Suprapubic skin (tissue), 4 donors: ENCODE results near the gene SEC24D. TPM values are rescaled to one million over a fixed set of nuclear protein-coding genes. Genes with fewer than 3 reads are reported as not detected.

ENCODE experiments used
- DNase-seq, 2 donors: peaks; one replicate each; pipeline ENCODE4 v3.0.0-alpha.2; 2019; ENCODE audit warnings: low spot score in 2 of 2
- H3K27ac ChIP-seq: fragments of 200-600 bp; sonication (generic); one replicate; pipeline ENCODE4 v1.5.1; 2019
- H3K27me3 ChIP-seq: fragments of 200-600 bp; sonication (generic); one replicate; pipeline ENCODE4 v1.5.1; 2019
- H3K36me3 ChIP-seq: fragments of 200-600 bp; sonication (generic); one replicate; pipeline ENCODE4 v1.5.1; 2019
- H3K4me1 ChIP-seq: fragments of 200-600 bp; sonication (generic); one replicate; pipeline ENCODE4 v1.5.1; 2019
- H3K4me3 ChIP-seq: fragments of 200-600 bp; sonication (generic); one replicate; pipeline ENCODE4 v1.5.1; 2019; ENCODE audit warnings: mild to moderate bottlenecking
- H3K9me3 ChIP-seq: fragments of 200-600 bp; sonication (generic); one replicate; pipeline ENCODE4 v1.5.1; 2019
- EP300 ChIP-seq: sonication (generic); formaldehyde crosslinking; IDR thresholded peaks from one replicate; pipeline ENCODE4 v1.6.1; 2017; ENCODE audit warnings: antibody characterized with exemption
- POLR2A ChIP-seq, 2 donors: fragments of 450-650 bp; IDR thresholded peaks; one replicate each; pipeline ENCODE4 v1.6.1; 2017; ENCODE audit warnings: antibody characterized with exemption in 2 of 2, mild to moderate bottlenecking in 2 of 2, moderate library complexity in 2 of 2
- POLR2AphosphoS5 ChIP-seq, 3 donors: sonication (generic); formaldehyde crosslinking; IDR thresholded peaks; one replicate each; pipeline ENCODE4 v1.6.1; 2017; ENCODE audit warnings: antibody characterized with exemption in 3 of 3
- WGBS: methylation state at CpG from one replicate; pipeline ENCODE4 v1.1.5; 2018; 5-methylcytosine and 5-hydroxymethylcytosine counted together
- total RNA-seq, 4 donors: library from RNA; depleted of rRNA; stranded (reverse); fragments of >200 nt; gene quantifications; one replicate each; pipeline ENCODE4 v1.1.0, GENCODE V29; 2016
- TF ChIP-seq, protein P1 (sequence below), 2 donors: fragments of 200-600 bp in 1 of 2; fragments of 450-650 bp in 1 of 2; sonication (generic) in 1 of 2; IDR thresholded peaks; one replicate each; pipeline ENCODE4 v1.5.1; 2016 to 2019; ENCODE audit warnings: antibody characterized with exemption in 2 of 2, mild to moderate bottlenecking in 1 of 2, moderate library complexity in 1 of 2

SEC24D gene
- total RNA-seq, 4 donors from 2014 or later = 16.7 to 18.1 (median 18.0) TPM

GRCh38 chr4:118729287-118730286 is 106.3 kb downstream of the SEC24D start:
- Histone ChIP-seq H3K9me3 (no peaks in the 10 kb centered on the region), H3K27ac (no peak overlapping the region), H3K4me1 (peaks cover 4% of the 10 kb centered on the region), H3K4me3 (no peak overlapping the region), H3K27me3 (no peaks in the 10 kb centered on the region), H3K36me3 (peaks cover 86% of the 10 kb centered on the region)
- DNase-seq = no peak
- 90% methylated on average over 6 of the region's 6 CpGs for WGBS
- no peak for TF ChIP-seq POLR2A (IDR thresholded peaks at IDR 0.05)
- TF ChIP-seq POLR2AphosphoS5 (IDR thresholded peaks at IDR 0.05) = no peak

- no peak overlapping the region for H3K4me3 ChIP-seq
These were observed 108.6 kb downstream of the SEC24D start for GRCh38 chr4:118727360-118727759.

DNA sequence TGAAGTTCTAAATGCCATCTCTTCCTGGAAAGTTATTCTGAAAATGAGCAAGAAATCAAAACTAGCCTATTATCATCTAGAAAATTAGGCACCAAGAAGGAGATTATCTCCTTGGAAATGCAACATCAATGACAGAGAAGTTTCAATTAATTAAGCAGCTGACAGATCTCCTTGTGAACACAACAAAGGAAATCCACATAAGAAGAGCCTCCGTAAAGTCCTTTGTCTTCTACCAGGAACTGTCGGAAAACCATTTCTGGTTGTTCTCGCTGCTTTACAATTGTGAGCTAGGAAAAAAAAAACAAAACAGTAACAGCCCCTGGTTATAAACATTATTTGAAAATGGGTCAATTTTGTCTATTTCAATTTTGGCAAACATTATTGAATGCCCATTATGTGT is 112.6 kb downstream of the SEC24D start:
- peaks cover 61% of the 10 kb centered on the region for H3K36me3 ChIP-seq
- H3K9me3 ChIP-seq = no peaks in the 10 kb centered on the region
- no peak overlapping the region for H3K4me3 ChIP-seq
- H3K4me1 ChIP-seq = no peaks in the 10 kb centered on the region
- H3K27ac ChIP-seq = no peak overlapping the region
- no peak for DNase-seq
- no peak for TF ChIP-seq EP300
- TF ChIP-seq POLR2AphosphoS5 (IDR thresholded peaks at IDR 0.05) = no peak
- TF ChIP-seq, protein P1, sequence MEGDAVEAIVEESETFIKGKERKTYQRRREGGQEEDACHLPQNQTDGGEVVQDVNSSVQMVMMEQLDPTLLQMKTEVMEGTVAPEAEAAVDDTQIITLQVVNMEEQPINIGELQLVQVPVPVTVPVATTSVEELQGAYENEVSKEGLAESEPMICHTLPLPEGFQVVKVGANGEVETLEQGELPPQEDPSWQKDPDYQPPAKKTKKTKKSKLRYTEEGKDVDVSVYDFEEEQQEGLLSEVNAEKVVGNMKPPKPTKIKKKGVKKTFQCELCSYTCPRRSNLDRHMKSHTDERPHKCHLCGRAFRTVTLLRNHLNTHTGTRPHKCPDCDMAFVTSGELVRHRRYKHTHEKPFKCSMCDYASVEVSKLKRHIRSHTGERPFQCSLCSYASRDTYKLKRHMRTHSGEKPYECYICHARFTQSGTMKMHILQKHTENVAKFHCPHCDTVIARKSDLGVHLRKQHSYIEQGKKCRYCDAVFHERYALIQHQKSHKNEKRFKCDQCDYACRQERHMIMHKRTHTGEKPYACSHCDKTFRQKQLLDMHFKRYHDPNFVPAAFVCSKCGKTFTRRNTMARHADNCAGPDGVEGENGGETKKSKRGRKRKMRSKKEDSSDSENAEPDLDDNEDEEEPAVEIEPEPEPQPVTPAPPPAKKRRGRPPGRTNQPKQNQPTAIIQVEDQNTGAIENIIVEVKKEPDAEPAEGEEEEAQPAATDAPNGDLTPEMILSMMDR (IDR thresholded peaks at IDR 0.05) = no peak
- no peak for TF ChIP-seq POLR2A (IDR thresholded peaks at IDR 0.05)
- WGBS = 94% methylated on average over 3 of the region's 3 CpGs
- no peaks in the 10 kb centered on the region for H3K27me3 ChIP-seq

More at GRCh38 chr4:118727360-118727759, 108.6 kb downstream of the SEC24D start:
- 71% methylated on average over 1 of the region's 1 CpG for WGBS
- Histone ChIP-seq H3K36me3 (peaks cover 83% of the 10 kb centered on the region), H3K4me1 (no peaks in the 10 kb centered on the region), H3K27me3 (no peaks in the 10 kb centered on the region), H3K9me3 (no peaks in the 10 kb centered on the region), H3K27ac (no peak overlapping the region)
- TF ChIP-seq, protein P1 (IDR thresholded peaks at IDR 0.05) = no peak
- TF ChIP-seq POLR2AphosphoS5 (IDR thresholded peaks at IDR 0.05) = no peak
- no peak for TF ChIP-seq EP300
- TF ChIP-seq POLR2A (IDR thresholded peaks at IDR 0.05) = no peak
- no peak for DNase-seq

- Histone ChIP-seq H3K4me1 (no peaks in the 10 kb centered on the region), H3K27ac (no peak overlapping the region), H3K36me3 (peaks cover 45% of the 10 kb centered on the region), H3K27me3 (no peaks in the 10 kb centered on the region), H3K9me3 (no peaks in the 10 kb centered on the region), H3K4me3 (no peak overlapping the region)
- WGBS = 76% methylated on average over 1 of the region's 1 CpG
- TF ChIP-seq POLR2AphosphoS5 (IDR thresholded peaks at IDR 0.05) (no peak), EP300 (no peak), POLR2A (IDR thresholded peaks at IDR 0.05) (no peak)
- TF ChIP-seq, protein P1 (IDR thresholded peaks at IDR 0.05) = no peak
- DNase-seq = no peak
These were observed 114.2 kb downstream of the SEC24D start for GRCh38 chr4:118721752-118722151.

GRCh38 chr4:118718511-118719170 is 117.3 kb downstream of the SEC24D start:
- no peak overlapping the region for H3K4me3 ChIP-seq
- H3K36me3 ChIP-seq = peaks cover 15% of the 10 kb centered on the region
- H3K9me3 ChIP-seq = no peaks in the 10 kb centered on the region
- no peaks in the 10 kb centered on the region for H3K27me3 ChIP-seq
- H3K27ac ChIP-seq = no peak overlapping the region
- H3K4me1 ChIP-seq = no peaks in the 10 kb centered on the region
- DNase-seq = no peak
- no peak for TF ChIP-seq POLR2A (IDR thresholded peaks at IDR 0.05)
- no peak for TF ChIP-seq EP300
- no peak for TF ChIP-seq POLR2AphosphoS5 (IDR thresholded peaks at IDR 0.05)
- TF ChIP-seq, protein P1 (IDR thresholded peaks at IDR 0.05) = no peak
- 74% methylated on average over 4 of the region's 4 CpGs for WGBS
